Renal cortical epithelial cell (primary cell): Measurements from ENCODE around the gene FASTKD2. TPM values are rescaled to one million over a fixed set of nuclear protein-coding genes. Genes with fewer than 3 reads are reported as not detected.

Source experiments
- DNase-seq: peaks from one replicate; pipeline ENCODE4 v3.0.0-alpha.2; 2011; ENCODE audit warnings: low read depth
- total RNA-seq: library from RNA; depleted of rRNA; stranded (reverse); fragments of >200 nt; gene quantifications from 2 replicates; pipeline ENCODE4 v1.2.3, GENCODE V29; 2014

Gene FASTKD2
- total RNA-seq, 1 donor from 2014 or later = 65.0 TPM

DNA sequence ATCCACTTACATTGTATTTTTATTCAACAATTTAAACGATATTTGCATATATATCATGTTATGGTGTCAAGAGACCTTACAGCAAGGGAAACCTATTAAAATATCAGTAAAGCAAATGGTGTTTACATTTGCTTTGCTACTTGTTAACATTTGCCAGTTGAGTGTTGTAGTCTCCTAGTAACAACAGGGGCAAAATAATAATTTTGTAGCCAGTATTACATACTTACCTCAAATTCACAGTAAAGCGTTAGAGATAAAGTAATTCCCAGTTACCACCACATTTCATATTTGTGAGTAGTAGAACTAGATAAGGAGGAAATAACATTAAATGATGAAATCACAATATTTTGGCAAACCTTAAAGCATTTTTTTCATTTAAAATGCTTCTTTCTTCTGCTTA, 71.3 kb downstream of the FASTKD2 start:
- no peak for DNase-seq

DNA sequence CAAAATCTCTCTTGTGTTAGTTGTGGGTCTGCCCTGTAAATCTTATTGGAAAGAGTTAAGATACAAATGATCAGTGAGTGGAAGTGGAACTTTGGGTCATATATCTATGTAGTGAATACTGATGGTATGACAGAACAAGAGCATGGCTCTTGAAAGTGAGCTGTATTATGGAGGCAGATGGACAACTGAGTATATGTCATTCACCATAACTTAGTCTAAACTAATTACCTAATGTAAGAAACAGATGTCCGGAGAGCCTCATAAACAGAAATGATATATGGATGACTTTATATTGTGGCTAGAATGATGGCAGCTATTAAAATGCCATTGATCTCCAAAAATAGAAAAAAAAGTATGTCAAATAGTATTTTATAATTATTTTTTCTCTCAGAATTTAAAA, 72.4 kb downstream of the FASTKD2 start:
- no peak for DNase-seq

DNA sequence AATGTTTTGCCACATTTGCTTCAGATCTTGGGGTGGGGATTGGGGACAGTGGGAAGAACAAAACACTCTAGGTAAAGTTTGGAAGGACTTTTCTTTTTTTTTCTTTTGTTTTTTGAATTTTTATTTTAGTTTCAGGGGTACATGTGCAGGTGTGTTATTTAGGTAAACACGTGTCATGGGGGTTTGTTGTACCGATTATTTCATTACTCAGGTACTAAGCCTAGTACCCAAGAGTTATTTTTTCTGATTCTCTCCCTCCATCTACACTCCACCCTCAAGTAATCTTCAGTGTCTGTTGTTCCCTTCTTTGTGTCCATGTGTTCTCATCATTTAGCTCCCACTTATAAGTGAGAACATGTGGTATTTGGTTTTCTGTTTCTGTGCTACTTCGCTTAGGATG, 73.3 kb downstream of the FASTKD2 start:
- no peak for DNase-seq

DNA sequence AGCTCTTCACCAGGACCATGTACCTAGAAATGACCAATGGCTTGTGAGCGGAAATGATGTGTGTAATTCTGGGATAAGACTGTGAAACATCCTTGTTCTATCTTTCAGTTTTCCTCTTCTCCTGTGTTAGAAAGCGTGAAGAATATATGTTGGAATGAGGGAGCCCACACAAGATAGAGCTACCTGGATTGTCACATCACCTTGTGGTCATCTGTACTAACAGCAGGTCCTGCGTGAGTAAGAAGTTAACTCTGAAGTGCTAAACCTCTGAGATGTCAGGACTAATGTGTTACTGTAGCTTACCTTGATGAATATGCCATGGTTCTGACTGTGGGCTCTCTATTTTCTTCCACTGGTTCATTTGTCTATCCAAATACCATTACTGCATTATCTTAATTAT, 75.6 kb downstream of the FASTKD2 start:
- no peak for DNase-seq

Other genes with a start within 250 kb of the FASTKD2 start
- gene FAM237A, start 123.1 kb upstream of the FASTKD2 start, total RNA-seq = not detected in 2 replicates
- gene DYTN, start 47.2 kb upstream of the FASTKD2 start, total RNA-seq = not detected in 2 replicates
- gene MDH1B, start 278 bp upstream of the FASTKD2 start, total RNA-seq = 0.87 and 3.7 TPM in 2 replicates
- 1.1 TPM in 1 of 2 replicates, not detected in the other for gene CPO, start 173.9 kb downstream of the FASTKD2 start, total RNA-seq